ENCODE measurements around the gene STK33. TPM values are rescaled to one million over a fixed set of nuclear protein-coding genes. Genes with fewer than 3 reads are reported as not detected.
A peak's percentile ranks its signal among the peaks of the same experiment; 100 is the strongest.

STK33 gene
- total RNA-seq, 1 donor from 2014 or later, result 14.9 TPM

- Histone ChIP-seq H3K27me3 (ENCODE audit: control insufficient read depth, insufficient read depth, low read length) (no peaks in the 10 kb centered on the region), H3K4me3 (ENCODE audit: low read depth, low read length) (no peak overlapping the region), H3K36me3 (ENCODE audit: control insufficient read depth, insufficient read depth, low read length) (no peaks in the 10 kb centered on the region)
- DNase-seq (ENCODE audit: low read depth), result no peak
- no peak for TF ChIP-seq CTCF (IDR thresholded peaks at IDR 0.05; ENCODE audit: insufficient read depth, low read length, poor library complexity, severe bottlenecking)
Measured at GRCh38 chr11:8574798-8575197, 19.2 kb downstream of the STK33 start.

- Histone ChIP-seq H3K27me3 (ENCODE audit: control insufficient read depth, insufficient read depth, low read length) (no peaks in the 10 kb centered on the region), H3K4me3 (ENCODE audit: low read depth, low read length) (no peak overlapping the region), H3K36me3 (ENCODE audit: control insufficient read depth, insufficient read depth, low read length) (no peaks in the 10 kb centered on the region)
- TF ChIP-seq CTCF (IDR thresholded peaks at IDR 0.05; ENCODE audit: insufficient read depth, low read length, poor library complexity, severe bottlenecking), result no peak
- DNase-seq (ENCODE audit: low read depth), result no peak
Measured at GRCh38 chr11:8573777-8574176, 20.3 kb downstream of the STK33 start.

GRCh38 chr11:8567602-8568198 lies 26.3 kb downstream of the STK33 start:
- TF ChIP-seq CTCF (IDR thresholded peaks at IDR 0.05; ENCODE audit: insufficient read depth, low read length, poor library complexity, severe bottlenecking), result no peak
- no peak overlapping the region for H3K4me3 ChIP-seq (ENCODE audit: low read depth, low read length)
- no peaks in the 10 kb centered on the region for H3K27me3 ChIP-seq (ENCODE audit: control insufficient read depth, insufficient read depth, low read length)
- H3K36me3 ChIP-seq (ENCODE audit: control insufficient read depth, insufficient read depth, low read length), result no peaks in the 10 kb centered on the region
- peak; percentile 7 for DNase-seq (ENCODE audit: low read depth)

GRCh38 chr11:8566613-8567210 lies 27.3 kb downstream of the STK33 start:
- H3K4me3 ChIP-seq (ENCODE audit: low read depth, low read length), result no peak overlapping the region
- peak; percentile 30 for TF ChIP-seq CTCF (IDR thresholded peaks at IDR 0.05; ENCODE audit: insufficient read depth, low read length, poor library complexity, severe bottlenecking)
- no peaks in the 10 kb centered on the region for H3K36me3 ChIP-seq (ENCODE audit: control insufficient read depth, insufficient read depth, low read length)
- H3K27me3 ChIP-seq (ENCODE audit: control insufficient read depth, insufficient read depth, low read length), result no peaks in the 10 kb centered on the region
- no peak for DNase-seq (ENCODE audit: low read depth)

GRCh38 chr11:8564526-8564925 lies 29.5 kb downstream of the STK33 start:
- no peak overlapping the region for H3K4me3 ChIP-seq (ENCODE audit: low read depth, low read length)
- no peak for TF ChIP-seq CTCF (IDR thresholded peaks at IDR 0.05; ENCODE audit: insufficient read depth, low read length, poor library complexity, severe bottlenecking)
- DNase-seq (ENCODE audit: low read depth), result no peak
- no peaks in the 10 kb centered on the region for H3K27me3 ChIP-seq (ENCODE audit: control insufficient read depth, insufficient read depth, low read length)
- H3K36me3 ChIP-seq (ENCODE audit: control insufficient read depth, insufficient read depth, low read length), result no peaks in the 10 kb centered on the region

GRCh38 chr11:8561461-8561860 lies 32.6 kb downstream of the STK33 start:
- Histone ChIP-seq H3K27me3 (ENCODE audit: control insufficient read depth, insufficient read depth, low read length) (no peaks in the 10 kb centered on the region), H3K36me3 (ENCODE audit: control insufficient read depth, insufficient read depth, low read length) (no peaks in the 10 kb centered on the region), H3K4me3 (ENCODE audit: low read depth, low read length) (no peak overlapping the region)
- TF ChIP-seq CTCF (IDR thresholded peaks at IDR 0.05; ENCODE audit: insufficient read depth, low read length, poor library complexity, severe bottlenecking), result no peak
- no peak for DNase-seq (ENCODE audit: low read depth)
